Central memory CD8-positive, alpha-beta T cell (primary cell): ENCODE measurements around the gene RASA4B.

Source experiments
- ATAC-seq: fragments of 150-1000 bp; cut with Tn5 transposase; replicated peaks from 2 replicates; pipeline ENCODE4 v1.10.0; 2022; ENCODE audit warnings: mild to moderate bottlenecking, moderate FRiP score, moderate number of reproducible peaks; ENCODE audit not compliant: poor library complexity, severe bottlenecking; ENCODE audit errors: extremely low read depth
- DNase-seq, 2 donors: peaks; one replicate each; pipeline ENCODE4 v3.0.0; 2021; ENCODE audit warnings: low spot score in 2 of 2
- H3K27ac Mint-ChIP-seq: one replicate; pipeline ENCODE4 v1.8.0; 2022; ENCODE audit warnings: low read depth, mild to moderate bottlenecking, moderate library complexity, mixed read lengths
- H3K27me3 Mint-ChIP-seq: one replicate; pipeline ENCODE4 v1.8.0; 2022; ENCODE audit warnings: mixed read lengths
- H3K36me3 Mint-ChIP-seq: one replicate; pipeline ENCODE4 v1.8.0; 2022; ENCODE audit warnings: mild to moderate bottlenecking, moderate library complexity, mixed read lengths; ENCODE audit not compliant: insufficient read depth
- H3K4me1 Mint-ChIP-seq: one replicate; pipeline ENCODE4 v1.8.0; 2022; ENCODE audit warnings: mixed read lengths
- H3K4me3 Mint-ChIP-seq: one replicate; pipeline ENCODE4 v1.8.0; 2022; ENCODE audit warnings: mild to moderate bottlenecking, moderate library complexity, mixed read lengths
- H3K9me3 Mint-ChIP-seq: one replicate; pipeline ENCODE4 v1.8.0; 2022; ENCODE audit warnings: mixed read lengths

RASA4B gene

DNA sequence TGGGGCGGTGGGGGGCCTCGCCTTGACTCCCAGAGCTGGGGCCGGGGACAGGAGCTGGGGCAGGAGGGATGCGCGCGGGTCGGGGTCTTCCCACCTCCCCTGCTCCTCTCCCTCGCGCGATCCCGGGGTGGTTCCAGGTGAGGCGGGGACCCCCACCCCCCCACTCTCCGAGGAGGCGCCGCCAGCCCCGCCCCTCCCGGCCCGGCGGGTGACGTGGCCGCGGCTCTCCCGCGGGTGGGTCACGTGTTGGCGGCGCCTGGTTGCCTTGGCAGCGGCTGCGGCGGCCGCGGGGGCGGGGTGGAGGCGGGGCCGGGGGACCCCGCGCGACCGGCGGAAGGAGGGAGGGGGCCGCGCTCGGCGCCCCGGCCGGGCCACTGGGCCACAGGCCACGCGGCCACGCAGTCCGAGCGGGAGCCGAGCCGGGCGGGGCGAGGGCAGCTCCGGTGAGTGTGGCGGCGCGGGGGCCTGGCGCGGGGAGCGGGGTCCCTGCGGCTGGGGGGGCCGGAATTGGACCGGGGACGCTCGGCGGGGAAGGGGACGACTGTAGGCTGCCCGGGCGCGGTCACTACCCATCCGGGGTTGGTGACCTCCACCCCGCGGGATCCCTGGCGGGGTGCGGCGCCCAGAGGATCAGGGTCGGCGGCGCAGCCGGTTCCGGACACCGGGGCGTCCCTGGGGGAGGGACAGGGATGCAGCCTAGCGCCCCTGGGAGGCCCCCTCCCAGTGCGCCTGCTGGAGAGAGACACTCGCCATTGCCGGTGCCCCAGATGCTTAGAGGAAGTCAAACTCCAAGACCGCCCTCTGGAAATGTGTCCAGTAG, 84.1 kb downstream of the RASA4B start, which contains the start of gene ORAI2:
Gene ORAI2, plus strand, starts transcription at position 357 of the 820 bp plus-strand sequence. CDS start 5,382 bp downstream, outside the sequence.
- Mint-ChIP-seq H3K4me3 (peak within 1 kb of the TSS; percentile 80), H3K36me3 (peaks cover 33% of the 10 kb centered on the region), H3K27me3 (no peaks in the 10 kb centered on the region), H3K9me3 (no peaks in the 10 kb centered on the region), H3K4me1 (peaks cover 46% of the 10 kb centered on the region), H3K27ac (peak within 1 kb of the TSS; percentile 92)
- peak; percentile 62 to 74 for DNase-seq
- peak; percentile 64 for ATAC-seq
